ENCODE data around the gene ZSCAN5B.

The ZSCAN5B gene

GRCh38 chr19:56142087-56142787 is 55.3 kb downstream of the ZSCAN5B start:
- Histone ChIP-seq H3K4me2 (ENCODE audit: insufficient read depth, low read length) (peak overlapping the region; percentile 86), H3K36me3 (ENCODE audit: insufficient read depth, low read length) (peaks cover 21% of the 10 kb centered on the region), H3K79me2 (ENCODE audit: insufficient read depth, low read length) (peaks cover 46% of the 10 kb centered on the region), H3K9me3 (ENCODE audit: insufficient read depth, low read length, severe bottlenecking) (no peaks in the 10 kb centered on the region), H3K27ac (ENCODE audit: low read length) (peak overlapping the region; percentile 81), H3K4me1 (ENCODE audit: insufficient read depth, low read length) (peaks cover 43% of the 10 kb centered on the region), H3K27me3 (ENCODE audit: insufficient read depth, low read length, poor library complexity) (no peaks in the 10 kb centered on the region), H3K9ac (ENCODE audit: low read depth, low read length) (peak overlapping the region; percentile 59), H2AFZ (ENCODE audit: low read depth, low read length) (0 out of 2 replicates have a peak overlapping the region, but pooled peaks have one; percentile 59), H4K20me1 (ENCODE audit: insufficient read depth, low read length) (peaks cover 16% of the 10 kb centered on the region), H3K4me3 (ENCODE audit: low read depth in 1 of 2, low read length in 2 of 2) (peak overlapping the region; percentile 24 to 70; a peak in 3 of 4 replicates)
- no peak for DNase-seq
- ATAC-seq (ENCODE audit: insufficient read depth, low read depth) = no peak
- TF ChIP-seq CTCF (IDR thresholded peaks at IDR 0.05; ENCODE audit: borderline replicate concordance, extremely low read depth, low read length, poor library complexity, severe bottlenecking) (no peak), EZH2 (IDR thresholded peaks at IDR 0.05; ENCODE audit: borderline replicate concordance, low read depth, low read length, severe bottlenecking) (no peak)

GRCh38 chr19:56141417-56141993 is 56.1 kb downstream of the ZSCAN5B start:
- Histone ChIP-seq H3K4me2 (ENCODE audit: insufficient read depth, low read length) (peak overlapping the region; percentile 86), H3K4me3 (ENCODE audit: low read depth in 1 of 2, low read length in 2 of 2) (peak overlapping the region; percentile 24 to 70; a peak in 3 of 4 replicates), H2AFZ (ENCODE audit: low read depth, low read length) (peak overlapping the region; percentile 59; the same call in 1 of the 2 replicates), H3K9ac (ENCODE audit: low read depth, low read length) (peak overlapping the region; percentile 59), H3K27ac (ENCODE audit: low read length) (peak overlapping the region; percentile 81), H3K79me2 (ENCODE audit: insufficient read depth, low read length) (peaks cover 45% of the 10 kb centered on the region), H4K20me1 (ENCODE audit: insufficient read depth, low read length) (peaks cover 13% of the 10 kb centered on the region), H3K9me3 (ENCODE audit: insufficient read depth, low read length, severe bottlenecking) (no peaks in the 10 kb centered on the region), H3K36me3 (ENCODE audit: insufficient read depth, low read length) (peaks cover 14% of the 10 kb centered on the region), H3K4me1 (ENCODE audit: insufficient read depth, low read length) (peaks cover 43% of the 10 kb centered on the region), H3K27me3 (ENCODE audit: insufficient read depth, low read length, poor library complexity) (no peaks in the 10 kb centered on the region)
- DNase-seq (peak; percentile 76), ATAC-seq (ENCODE audit: insufficient read depth, low read depth) (peak; percentile 24)
- TF ChIP-seq EZH2 (IDR thresholded peaks at IDR 0.05; ENCODE audit: borderline replicate concordance, low read depth, low read length, severe bottlenecking) (no peak), CTCF (IDR thresholded peaks at IDR 0.05; ENCODE audit: borderline replicate concordance, extremely low read depth, low read length, poor library complexity, severe bottlenecking) (no peak)

- H2AFZ ChIP-seq (ENCODE audit: low read depth, low read length) = peak within 1 kb of the TSS; percentile 63
- H3K36me3 ChIP-seq (ENCODE audit: insufficient read depth, low read length) = peaks cover 9% of the 10 kb centered on the region
- H3K27me3 ChIP-seq (ENCODE audit: insufficient read depth, low read length, poor library complexity) = no peaks in the 10 kb centered on the region
- peak within 1 kb of the TSS; percentile 33 to 70; a peak in 3 of 4 replicates for H3K4me3 ChIP-seq (ENCODE audit: low read depth in 1 of 2, low read length in 2 of 2)
- TF ChIP-seq CTCF (IDR thresholded peaks at IDR 0.05; ENCODE audit: borderline replicate concordance, extremely low read depth, low read length, poor library complexity, severe bottlenecking) (no peak), EZH2 (IDR thresholded peaks at IDR 0.05; ENCODE audit: borderline replicate concordance, low read depth, low read length, severe bottlenecking) (no peak)
- H3K4me1 ChIP-seq (ENCODE audit: insufficient read depth, low read length) = peaks cover 43% of the 10 kb centered on the region
- peaks cover 11% of the 10 kb centered on the region for H4K20me1 ChIP-seq (ENCODE audit: insufficient read depth, low read length)
- H3K9me3 ChIP-seq (ENCODE audit: insufficient read depth, low read length, severe bottlenecking) = no peaks in the 10 kb centered on the region
- peaks cover 42% of the 10 kb centered on the region for H3K79me2 ChIP-seq (ENCODE audit: insufficient read depth, low read length)
- peak within 1 kb of the TSS; percentile 86 for H3K4me2 ChIP-seq (ENCODE audit: insufficient read depth, low read length)
- peak within 1 kb of the TSS; percentile 88 for H3K27ac ChIP-seq (ENCODE audit: low read length)
- H3K9ac ChIP-seq (ENCODE audit: low read depth, low read length) = peak within 1 kb of the TSS; percentile 59
- DNase-seq (peak; percentile 99), ATAC-seq (ENCODE audit: insufficient read depth, low read depth) (peak; percentile 89)
Measured at GRCh38 chr19:56140583-56141416, 56.8 kb downstream of the ZSCAN5B start, which contains the start of gene ZNF444. ZNF444 (plus strand) TSS chr19:56141287; CDS start chr19:56146912, 5,625 bp downstream.
